Cerebellar nuclear complex (tissue), 1 donor: ENCODE results near the gene STAB1.
"Not testable (repeated sequence)": the region's sequence is repeated elsewhere in the genome, so short reads cannot be mapped to it uniquely, and the experiment has no call there.

Experiments used
- DNase-seq, 2 experiments: peaks; one replicate each; lab custom pipeline; 2025; lab: John Stamatoyannopoulos, UW

Gene STAB1

DNA sequence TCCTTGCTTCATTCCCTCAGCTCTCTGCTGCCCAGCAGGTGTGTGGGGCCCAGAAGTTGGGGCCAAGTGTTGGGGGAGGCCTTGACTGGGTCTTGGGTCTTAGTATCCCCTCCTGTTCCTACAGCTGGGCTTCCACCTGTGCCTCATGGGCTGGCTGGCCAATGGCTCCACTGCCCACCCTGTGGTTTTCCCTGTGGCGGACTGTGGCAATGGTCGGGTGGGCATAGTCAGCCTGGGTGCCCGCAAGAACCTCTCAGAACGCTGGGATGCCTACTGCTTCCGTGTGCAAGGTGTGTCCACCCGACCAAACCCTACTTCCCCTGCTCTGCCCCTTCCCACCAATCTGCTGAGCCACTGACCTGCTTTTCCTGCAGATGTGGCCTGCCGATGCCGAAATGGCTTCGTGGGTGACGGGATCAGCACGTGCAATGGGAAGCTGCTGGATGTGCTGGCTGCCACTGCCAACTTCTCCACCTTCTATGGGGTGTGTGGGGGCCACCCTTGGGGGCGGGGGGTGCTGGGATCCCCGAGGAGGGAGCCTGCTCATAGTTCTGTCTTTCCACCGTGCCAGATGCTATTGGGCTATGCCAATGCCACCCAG is 27.6 kb downstream of the STAB1 start:
- DNase-seq: no peak

GRCh38 chr3:52523386-52524257 is 28.5 kb downstream of the STAB1 start:
- no peak for DNase-seq

GRCh38 chr3:52524258-52524751 is 29.2 kb downstream of the STAB1 start:
- no peak for DNase-seq

DNA sequence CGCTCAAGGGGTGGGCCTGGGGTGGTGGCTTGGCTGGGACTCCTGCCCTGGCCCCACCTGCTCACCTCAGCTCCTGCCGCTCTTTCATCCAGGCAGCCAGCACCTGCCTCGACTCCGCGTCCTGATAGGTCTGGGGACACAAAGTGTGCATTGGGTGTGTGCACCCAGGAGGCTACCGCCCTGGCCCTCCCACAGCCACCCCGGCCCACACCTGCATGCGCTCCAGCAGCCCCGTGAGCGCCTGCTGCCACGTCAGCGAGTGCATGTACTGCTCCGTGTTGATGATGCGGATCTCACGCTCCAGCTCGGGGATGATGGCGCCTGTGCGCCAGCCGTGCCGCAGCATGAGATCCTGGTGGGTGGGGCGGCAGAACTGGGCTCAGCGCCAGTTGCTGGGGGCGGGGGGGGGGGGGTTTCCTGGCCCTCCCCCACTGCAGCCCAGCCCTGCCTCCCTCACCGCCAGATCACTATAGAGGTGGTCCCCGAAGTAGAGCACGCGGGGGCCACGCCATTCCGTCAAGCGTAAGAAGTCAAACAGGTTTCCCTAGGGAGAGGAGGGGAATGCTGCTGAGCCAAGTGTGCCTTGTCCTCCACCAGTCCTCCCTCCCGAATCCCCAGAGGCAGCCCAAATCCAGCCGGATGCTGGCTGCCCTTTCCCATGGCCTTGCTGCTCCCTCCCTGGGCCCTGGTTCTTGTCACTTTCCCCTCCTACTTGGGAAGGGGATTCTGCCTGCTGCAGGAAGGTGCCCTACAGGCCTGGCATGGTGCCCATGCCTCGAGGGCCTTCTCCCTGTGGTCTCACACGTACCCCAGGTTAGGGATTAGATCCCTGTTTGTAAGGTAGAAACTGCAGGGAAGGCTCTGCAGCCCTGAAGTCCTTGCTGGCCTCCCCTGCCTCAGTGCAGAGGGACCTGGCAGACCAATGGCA is 29.9 kb downstream of the STAB1 start:
- no peak for DNase-seq

DNA sequence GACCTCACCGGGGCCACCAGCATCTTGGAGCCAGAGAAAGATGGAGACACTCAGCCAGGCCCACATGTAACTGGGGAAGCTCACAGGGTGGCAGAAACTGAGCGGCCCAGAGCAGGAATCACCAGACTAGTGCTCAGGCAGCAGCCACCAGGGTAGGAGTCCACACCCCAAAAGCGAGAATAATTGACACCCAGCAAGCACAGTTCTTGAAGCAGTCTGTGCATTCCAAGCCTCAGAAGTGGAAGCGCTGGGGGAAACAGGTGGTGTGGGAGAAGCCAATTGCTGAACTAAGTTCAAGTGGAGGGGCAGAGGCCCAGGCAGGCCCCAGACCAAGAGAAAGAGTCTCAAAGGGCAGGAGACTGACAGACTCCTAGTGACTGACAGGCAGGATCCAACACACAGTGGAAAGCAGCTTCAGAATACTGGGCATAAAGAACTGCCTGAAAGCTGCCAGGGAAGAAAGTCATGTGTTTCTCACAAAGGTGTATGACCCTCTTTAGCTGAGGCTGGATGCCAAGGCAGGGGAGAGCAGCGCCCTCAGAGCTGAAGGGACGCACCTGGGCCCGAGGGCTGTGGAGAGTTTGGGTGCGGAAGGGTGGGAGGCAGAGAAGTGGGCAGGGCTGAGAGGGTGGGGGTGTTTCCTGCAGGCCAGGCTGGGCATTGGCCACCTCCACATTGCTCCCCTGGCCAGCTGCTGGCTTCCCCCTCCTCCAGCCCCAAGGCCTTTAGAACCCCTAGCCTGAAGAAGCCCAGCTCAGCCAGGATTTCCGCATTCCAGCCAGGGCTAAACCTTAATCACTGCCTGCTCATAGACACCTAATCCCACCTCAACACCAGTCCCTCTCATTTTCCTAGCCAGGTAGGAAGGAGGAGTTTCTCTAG is 30.8 kb downstream of the STAB1 start:
- DNase-seq: no peak

DNA sequence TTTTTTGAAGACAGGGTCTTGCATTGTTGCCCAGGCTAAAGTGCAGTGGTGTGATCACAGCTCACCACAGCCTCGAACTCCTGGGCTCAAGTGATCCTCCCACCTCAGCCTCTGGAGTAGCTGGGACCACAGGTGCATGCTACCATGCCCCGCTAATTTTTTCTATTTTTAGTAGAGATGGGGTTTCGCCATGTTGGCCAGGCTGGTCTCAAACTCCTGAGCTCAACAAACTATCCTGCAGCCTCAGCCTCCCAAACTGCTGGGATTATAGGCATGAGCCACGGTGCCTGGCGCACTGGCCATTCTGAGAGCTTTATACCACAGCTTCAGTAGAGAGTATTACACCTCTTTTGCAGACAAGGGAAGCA is 31.5 kb downstream of the STAB1 start:
- DNase-seq: not testable (repeated sequence)

GRCh38 chr3:52527039-52527731 is 32.0 kb downstream of the STAB1 start:
- no peak for DNase-seq

- DNase-seq: no peak
Observed at GRCh38 chr3:52527732-52528585, 32.8 kb downstream of the STAB1 start.

DNA sequence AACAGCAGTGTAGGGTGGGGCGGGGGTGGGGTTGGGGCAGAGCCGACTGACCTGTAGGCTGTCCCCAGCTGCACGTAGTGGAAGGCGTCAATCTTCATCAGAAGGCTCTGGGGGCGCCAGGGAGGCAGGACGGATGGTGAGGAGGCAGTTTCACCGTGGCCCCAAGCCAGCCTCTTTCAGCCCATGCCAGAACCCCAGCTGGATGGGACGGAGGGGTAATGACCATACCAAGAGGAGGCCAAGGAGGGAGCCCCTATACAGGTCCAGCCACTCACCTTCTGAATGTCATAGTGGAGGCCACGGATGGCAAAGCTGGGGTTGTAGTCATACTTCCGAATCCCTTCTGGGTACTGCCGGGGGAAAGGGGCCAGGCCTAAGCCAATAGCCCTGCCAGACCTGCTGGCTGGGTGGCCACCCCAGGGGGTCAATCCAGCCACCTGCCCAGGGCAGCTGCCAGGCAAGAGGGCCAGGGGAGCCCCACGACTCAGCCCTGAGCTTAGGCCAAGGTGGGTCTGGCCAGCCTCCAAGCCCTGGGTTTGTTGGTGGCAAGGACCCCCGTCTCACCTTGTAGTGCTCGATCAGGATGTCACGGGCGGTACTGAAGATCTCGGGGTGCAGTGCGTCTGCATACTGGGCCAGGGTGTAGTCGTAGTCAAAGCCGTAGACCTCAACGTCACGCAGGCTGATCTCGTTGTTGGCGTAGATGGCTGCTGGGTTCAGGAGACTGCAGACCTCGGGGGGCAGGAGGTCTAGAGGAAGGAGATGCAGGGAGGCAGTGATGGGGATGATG is 33.6 kb downstream of the STAB1 start:
- DNase-seq: no peak

GRCh38 chr3:52529376-52530333 is 34.5 kb downstream of the STAB1 start:
- DNase-seq: no peak

DNA sequence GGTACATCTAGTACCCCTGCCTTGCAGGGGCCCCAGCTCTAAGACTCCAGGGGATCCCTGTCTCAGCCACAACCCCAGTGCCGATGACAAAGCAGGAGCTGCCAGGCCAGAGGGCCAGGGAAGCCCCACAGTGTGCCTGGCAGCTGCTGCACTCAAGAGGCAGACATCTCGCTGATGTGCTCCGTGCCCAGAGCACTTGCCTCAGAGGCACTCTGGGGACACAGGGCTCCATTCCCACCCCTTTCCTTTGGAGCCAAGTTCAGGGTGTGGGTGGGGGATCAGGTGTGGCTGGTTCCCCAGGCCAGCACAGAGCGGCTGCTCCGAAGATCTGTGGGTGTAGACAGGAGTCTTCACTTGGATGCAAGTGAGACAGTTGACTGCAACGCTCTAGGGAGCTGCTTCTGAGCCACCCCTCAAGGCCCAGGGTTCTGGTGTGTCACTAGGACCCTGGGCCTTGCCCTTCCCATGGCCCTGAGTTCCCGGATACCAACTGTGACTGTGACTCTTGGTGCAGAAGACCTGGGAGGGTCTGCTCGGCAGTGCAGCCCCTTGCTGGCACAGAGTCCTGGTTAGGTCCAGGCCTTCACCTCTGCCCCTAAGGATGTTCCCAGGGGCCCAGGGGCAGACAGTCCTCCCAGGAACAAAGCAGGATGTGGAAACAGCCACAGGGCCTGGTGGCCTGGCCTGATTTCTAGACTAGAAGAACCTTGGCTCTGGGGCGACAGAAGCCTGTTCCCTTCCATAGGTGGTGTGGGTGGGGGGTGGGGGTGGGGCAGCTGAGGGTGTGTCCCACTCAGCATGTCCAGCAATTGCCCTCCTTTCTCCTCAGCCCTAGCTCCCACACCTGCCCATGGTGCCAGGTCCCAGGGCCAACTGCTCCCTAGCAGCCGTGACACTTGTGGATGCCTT is 36.0 kb downstream of the STAB1 start:
- no peak for DNase-seq

DNA sequence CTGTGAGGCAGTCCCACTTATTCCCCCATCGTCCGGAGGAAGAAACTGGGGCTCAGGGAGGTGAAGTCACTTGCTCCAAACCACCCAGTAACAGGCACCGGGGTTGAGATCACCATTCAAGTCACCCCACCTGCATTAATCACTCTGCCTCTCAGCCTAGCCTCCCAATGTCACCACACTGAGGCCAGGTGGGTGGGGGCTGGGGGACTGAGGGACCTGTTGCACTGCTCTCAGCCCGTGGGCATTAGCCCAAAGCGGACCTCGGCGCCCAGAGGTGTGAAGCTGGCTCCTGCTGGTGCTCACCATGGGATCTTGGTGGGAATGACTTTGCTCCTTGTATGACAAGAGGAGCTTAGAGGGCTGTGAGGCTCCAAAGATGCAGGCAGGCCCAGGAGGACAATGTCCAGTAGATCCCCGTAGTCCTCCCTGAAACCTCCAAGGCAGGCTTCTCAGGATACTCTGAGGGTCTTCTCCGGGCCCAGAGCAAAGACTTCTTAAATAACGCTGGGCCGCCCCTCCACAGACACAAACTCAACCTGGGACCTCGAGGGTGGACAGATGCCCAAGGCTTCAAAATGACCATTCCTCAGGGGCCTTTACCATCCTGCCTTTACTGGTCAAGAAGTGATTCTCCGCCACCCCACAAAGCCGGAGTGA is 36.9 kb downstream of the STAB1 start:
- no peak for DNase-seq

DNA sequence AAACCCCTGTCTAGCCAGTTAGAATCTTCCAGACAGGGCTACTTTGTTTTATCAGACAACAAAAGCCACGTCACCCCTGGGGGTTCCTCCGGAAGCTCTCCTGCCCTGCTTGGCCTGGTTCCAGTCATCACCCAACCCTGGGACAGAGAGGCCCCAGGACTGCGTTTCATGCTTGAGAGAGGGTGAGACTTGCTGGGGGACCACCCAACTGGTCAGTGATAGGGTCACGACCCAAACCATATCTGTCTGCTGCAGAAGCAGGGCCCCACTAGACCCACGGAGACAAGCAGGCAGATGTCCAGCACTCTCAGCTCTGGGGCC is 37.3 kb downstream of the STAB1 start:
- DNase-seq: no peak

GRCh38 chr3:52532838-52533622 is 37.9 kb downstream of the STAB1 start:
- no peak for DNase-seq

GRCh38 chr3:52533623-52534280 is 38.6 kb downstream of the STAB1 start, which contains the start of gene NT5DC2:
Gene NT5DC2, minus strand, starts transcription at chr3:52533857. Its CDS starts 120 bp downstream, at chr3:52533737.
- no peak for DNase-seq
